HG02571 (cell line): Measurements from ENCODE around the gene PTHLH.
A peak's percentile ranks its signal among the peaks of the same experiment; 100 is the strongest.

Experiments
- ATAC-seq: cut with Tn5 transposase; IDR thresholded peaks from one replicate; pipeline ENCODE4 v1.9.1; 2021; ENCODE audit warnings: mild to moderate bottlenecking, moderate library complexity; ENCODE audit not compliant: unreplicated experiment

Gene PTHLH

GRCh38 chr12:27946421-27946820 lies 26.1 kb downstream of the PTHLH start:
- no peak for ATAC-seq

GRCh38 chr12:27940756-27941402 lies 31.7 kb downstream of the PTHLH start:
- peak; percentile 87 for ATAC-seq

- no peak for ATAC-seq
These were observed 32.3 kb downstream of the PTHLH start for GRCh38 chr12:27940245-27940644.

GRCh38 chr12:27937768-27938167 lies 34.8 kb downstream of the PTHLH start:
- no peak for ATAC-seq

- ATAC-seq = no peak
These were observed 36.3 kb downstream of the PTHLH start for GRCh38 chr12:27936196-27936595.

GRCh38 chr12:27934276-27934675 lies 38.3 kb downstream of the PTHLH start:
- no peak for ATAC-seq

GRCh38 chr12:27931390-27931789 lies 41.1 kb downstream of the PTHLH start:
- no peak for ATAC-seq

- no peak for ATAC-seq
These were observed 45.2 kb downstream of the PTHLH start for GRCh38 chr12:27927347-27927746.

- no peak for ATAC-seq
These were observed 48.0 kb downstream of the PTHLH start for GRCh38 chr12:27924350-27925135.

- ATAC-seq = no peak
These were observed 49.9 kb downstream of the PTHLH start for GRCh38 chr12:27922531-27923139.

- no peak for ATAC-seq
These were observed 52.8 kb downstream of the PTHLH start for GRCh38 chr12:27919671-27920235.

- no peak for ATAC-seq
These were observed 57.0 kb downstream of the PTHLH start for GRCh38 chr12:27915536-27915935.

- no peak for ATAC-seq
These were observed 57.5 kb downstream of the PTHLH start for GRCh38 chr12:27915021-27915420.

GRCh38 chr12:27913999-27914614 lies 58.4 kb downstream of the PTHLH start:
- no peak for ATAC-seq

GRCh38 chr12:27911397-27911796 lies 61.1 kb downstream of the PTHLH start:
- ATAC-seq = no peak
